Adipocyte (in vitro differentiated cells): ENCODE measurements around the gene CFAP61.

Source experiments
- DNase-seq: peaks from one replicate; pipeline ENCODE4 v3.0.0-alpha.2; 2015; ENCODE audit warnings: low read depth
- H3K27me3 ChIP-seq: replicated peaks from 2 replicates; pipeline ENCODE4 v1.7.0; 2013; ENCODE audit warnings: mild to moderate bottlenecking, low read length, moderate library complexity; ENCODE audit not compliant: control insufficient read depth, insufficient read depth
- H3K36me3 ChIP-seq: 2 replicates; pipeline ENCODE4 v1.7.0; 2013; ENCODE audit warnings: low read length, mild to moderate bottlenecking, moderate library complexity; ENCODE audit not compliant: control insufficient read depth, insufficient read depth, severe bottlenecking
- H3K4me1 ChIP-seq: 2 replicates; pipeline ENCODE4 v1.7.0; 2013; ENCODE audit warnings: mild to moderate bottlenecking, low read length, moderate library complexity; ENCODE audit not compliant: control insufficient read depth, insufficient read depth
- H3K4me3 ChIP-seq: 2 replicates; pipeline ENCODE4 v1.7.0; 2013; ENCODE audit warnings: mild to moderate bottlenecking, low read length, moderate library complexity
- H3K9ac ChIP-seq: 2 replicates; pipeline ENCODE4 v1.7.0; 2013; ENCODE audit warnings: mild to moderate bottlenecking, low read length, moderate library complexity
- H3K9me3 ChIP-seq: 2 replicates; pipeline ENCODE4 v1.7.0; 2013; ENCODE audit warnings: mild to moderate bottlenecking, low read length, moderate library complexity; ENCODE audit not compliant: control insufficient read depth

Gene CFAP61

DNA sequence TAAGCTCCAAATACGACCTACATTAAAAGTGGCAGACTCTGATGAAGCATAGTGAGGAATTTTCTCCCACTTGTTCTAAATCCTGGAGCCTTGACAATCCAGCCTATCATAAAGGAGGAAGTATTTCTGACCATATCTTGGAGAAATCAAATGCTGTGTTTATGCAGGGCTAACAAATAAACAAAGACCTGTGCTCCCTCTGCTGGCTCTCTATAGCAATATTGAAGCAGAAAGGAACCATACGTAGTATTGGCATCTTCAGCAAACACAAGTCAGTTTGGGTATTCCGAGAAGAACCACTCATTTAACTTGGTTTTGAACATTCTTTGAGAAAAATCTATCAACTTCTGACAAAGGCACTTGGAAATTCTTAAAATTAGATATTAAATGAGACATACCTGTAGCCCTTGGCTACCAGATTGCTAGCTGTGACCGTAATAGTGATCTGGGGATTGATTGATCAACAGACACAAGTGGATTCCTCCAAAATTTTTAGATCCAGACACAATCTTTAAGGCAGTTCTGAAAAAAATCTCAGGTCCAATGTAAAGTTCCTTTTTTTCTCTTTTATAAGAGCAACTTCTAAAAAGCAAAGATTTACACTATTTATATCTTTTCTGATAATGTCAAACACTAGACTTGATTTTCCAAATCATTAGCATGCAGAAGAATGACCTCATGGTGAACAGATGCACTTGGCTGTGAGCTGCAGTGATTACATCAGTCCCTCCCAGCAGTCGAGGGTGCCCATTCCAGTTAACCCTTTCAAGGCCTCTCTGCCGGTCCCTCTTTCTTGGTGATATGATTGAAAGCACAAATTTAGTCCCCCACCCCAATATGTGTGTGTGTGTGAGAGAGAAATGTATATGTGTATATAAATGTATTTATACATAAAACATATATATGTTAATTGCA is 355.8 kb downstream of the CFAP61 start:
- Histone ChIP-seq H3K9ac (no peak overlapping the region), H3K4me3 (no peak overlapping the region), H3K36me3 (no peaks in the 10 kb centered on the region), H3K9me3 (no peaks in the 10 kb centered on the region), H3K27me3 (no peaks in the 10 kb centered on the region), H3K4me1 (peaks cover 11% of the 10 kb centered on the region)
- peak; percentile 32 for DNase-seq

DNA sequence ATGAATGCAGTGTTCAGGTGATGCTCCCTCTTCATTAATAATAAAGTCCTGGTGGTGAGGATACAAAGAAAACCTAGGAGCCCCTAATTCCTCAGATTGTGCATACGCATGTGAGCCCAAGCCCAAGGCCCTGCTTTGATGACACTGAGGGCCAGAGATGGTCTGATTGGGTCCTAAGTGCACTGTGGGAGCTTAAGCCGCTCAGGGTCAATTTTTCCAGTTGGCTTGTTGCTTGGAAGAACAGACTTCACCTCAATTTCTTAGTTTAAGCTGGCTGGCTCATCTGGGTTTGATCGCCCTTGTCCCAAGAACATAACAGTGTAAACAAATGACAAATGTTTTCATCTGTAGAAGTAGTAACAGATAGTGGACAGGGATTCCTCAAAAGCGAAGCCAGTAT is 357.0 kb downstream of the CFAP61 start:
- Histone ChIP-seq H3K27me3 (no peaks in the 10 kb centered on the region), H3K9ac (no peak overlapping the region), H3K4me3 (no peak overlapping the region), H3K9me3 (no peaks in the 10 kb centered on the region), H3K36me3 (no peaks in the 10 kb centered on the region), H3K4me1 (peaks cover 11% of the 10 kb centered on the region)
- DNase-seq = no peak
